WTC11 (cell line): ENCODE results near the gene CCDC17. TPM values are rescaled to one million over a fixed set of nuclear protein-coding genes. Genes with fewer than 3 reads are reported as not detected.

Experiments
- ATAC-seq: fragments of 200-7000 bp; cut with Tn5 transposase; 2 replicates; pipeline ENCODE4 v1.10.0; 2021; ENCODE audit warnings: mild to moderate bottlenecking, moderate library complexity
- CTCF ChIA-PET: fragments of 300-600 bp; sonication (Branson Sonifier 250); formaldehyde crosslinking; loops from one replicate; lab custom pipeline; 2021; ENCODE audit warnings: antibody characterized with exemption; lab: Charles Lee
- POLR2A ChIA-PET: fragments of 350-600 bp; sonication (Branson Sonifier 250); formaldehyde crosslinking; loops from one replicate; lab custom pipeline; 2021; ENCODE audit warnings: antibody characterized with exemption; lab: Charles Lee
- DNase-seq: peaks from one replicate; pipeline ENCODE4 v3.0.0; 2021; ENCODE audit warnings: low spot score
- H3K27ac Mint-ChIP-seq: 2 replicates; pipeline ENCODE4 v1.8.0; 2021; ENCODE audit warnings: mixed read lengths
- H3K27me3 Mint-ChIP-seq: 2 replicates; pipeline ENCODE4 v1.8.0; 2021; ENCODE audit warnings: low read depth, mild to moderate bottlenecking, moderate library complexity, mixed read lengths
- H3K36me3 Mint-ChIP-seq: 2 replicates; pipeline ENCODE4 v1.8.0; 2021; ENCODE audit warnings: mixed read lengths
- H3K4me1 Mint-ChIP-seq: 2 replicates; pipeline ENCODE4 v1.8.0; 2022; ENCODE audit warnings: mixed read lengths
- H3K4me3 Mint-ChIP-seq: 2 replicates; pipeline ENCODE4 v1.8.0; 2021; ENCODE audit warnings: mild to moderate bottlenecking, moderate library complexity, mixed read lengths
- H3K9me3 Mint-ChIP-seq: 2 replicates; pipeline ENCODE4 v1.8.0; 2021; ENCODE audit warnings: mixed read lengths
- AR ChIP-seq: fragments of 250-450 bp; sonication (Bioruptor Pico); IDR thresholded peaks from 2 replicates; pipeline ENCODE4 v1.9.0; 2021; ENCODE audit warnings: mild to moderate bottlenecking
- ATF1 ChIP-seq: sonication (generic); formaldehyde crosslinking; IDR thresholded peaks from 2 replicates; pipeline ENCODE4 v1.8.1; 2023; ENCODE audit warnings: mild to moderate bottlenecking, moderate library complexity, missing genetic modification reagents
- CREM ChIP-seq: sonication (generic); formaldehyde crosslinking; IDR thresholded peaks from 2 replicates; pipeline ENCODE4 v1.8.1; 2022; ENCODE audit warnings: mild to moderate bottlenecking, missing genetic modification reagents, moderate library complexity
- ESRRA ChIP-seq: sonication (generic); formaldehyde crosslinking; IDR thresholded peaks from 2 replicates; pipeline ENCODE4 v1.8.1; 2022; ENCODE audit warnings: mild to moderate bottlenecking, missing genetic modification reagents, borderline replicate concordance
- GRHL2 ChIP-seq: fragments of 250-450 bp; sonication (Bioruptor Pico); IDR thresholded peaks from 2 replicates; pipeline ENCODE4 v1.8.0; 2022; ENCODE audit warnings: mild to moderate bottlenecking, moderate library complexity; ENCODE audit not compliant: insufficient replicate concordance, severe bottlenecking
- KAT7 ChIP-seq: sonication (generic); formaldehyde crosslinking; IDR thresholded peaks from 2 replicates; pipeline ENCODE4 v1.8.1; 2023; ENCODE audit warnings: missing genetic modification reagents, mild to moderate bottlenecking, borderline replicate concordance
- NFE2L1 ChIP-seq: sonication (generic); formaldehyde crosslinking; IDR thresholded peaks from 2 replicates; pipeline ENCODE4 v1.8.1; 2023; ENCODE audit warnings: missing genetic modification reagents
- NFYB ChIP-seq: sonication (generic); formaldehyde crosslinking; conservative IDR thresholded peaks from 2 replicates; pipeline ENCODE4 v1.8.0; 2022; ENCODE audit warnings: low read depth, missing genetic modification reagents
- SP1 ChIP-seq: sonication (generic); formaldehyde crosslinking; conservative IDR thresholded peaks from 2 replicates; pipeline ENCODE4 v1.8.1; 2022; ENCODE audit warnings: missing genetic modification reagents
- total RNA-seq: library from RNA; stranded (reverse); gene quantifications from 3 replicates; pipeline ENCODE4 v1.2.3, GENCODE V29; 2021
- TF ChIP-seq, protein P1 (sequence below): sonication (generic); formaldehyde crosslinking; conservative IDR thresholded peaks from 2 replicates; pipeline ENCODE4 v1.8.1; 2022; ENCODE audit warnings: mild to moderate bottlenecking, missing genetic modification reagents
- TF ChIP-seq, protein P2 (sequence below): sonication (generic); formaldehyde crosslinking; IDR thresholded peaks from 2 replicates; pipeline ENCODE4 v1.8.0; 2022; ENCODE audit warnings: mild to moderate bottlenecking, missing genetic modification reagents
- TF ChIP-seq, protein P3 (sequence below): sonication (generic); formaldehyde crosslinking; conservative IDR thresholded peaks from 2 replicates; pipeline ENCODE4 v1.8.1; 2023; ENCODE audit warnings: mild to moderate bottlenecking, low read depth, missing genetic modification reagents, moderate library complexity

Gene CCDC17
- total RNA-seq, 1 experiment from 2014 or later, result 3.5 TPM

DNA sequence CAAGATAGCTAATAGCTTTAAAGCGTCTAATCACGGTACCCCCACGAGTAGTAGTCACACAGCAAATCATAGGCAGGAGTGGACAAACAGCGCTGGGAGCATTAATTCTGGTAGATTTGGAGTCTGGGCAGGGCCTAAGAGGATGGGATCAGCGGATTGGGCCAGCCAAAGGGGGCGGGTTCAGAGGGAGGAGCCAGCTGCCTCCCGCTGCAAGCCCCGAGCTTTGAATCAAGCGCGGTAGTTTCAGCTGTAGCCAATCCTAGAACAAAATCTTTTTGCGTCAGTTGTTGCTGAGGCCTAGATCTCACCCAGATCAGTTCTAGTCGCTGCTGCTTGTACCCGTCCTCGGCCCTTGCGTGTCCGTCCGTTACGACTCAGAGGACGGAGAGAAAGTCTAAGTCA is 40.6 kb downstream of the CCDC17 start:
- CTCF ChIA-PET, result interaction anchor here (0.6 to 1.0 kb wide), 3 partner anchors 13 to 280 kb away, joined by 3 to 5 read pairs (median 5); no protein-coding TSS in a partner anchor

GRCh38 chr1:45574105-45574626 is 49.7 kb downstream of the CCDC17 start:
- POLR2A ChIA-PET, result interaction anchor here (1.3 kb wide), 1 partner anchor 52 kb away, joined by 3 read pairs; the partner anchor contains the start of gene PRDX1
- CTCF ChIA-PET, result no interaction called here
- H3K27ac Mint-ChIP-seq, result no peak overlapping the region

More for the DNA sequence above, 40.6 kb downstream of the CCDC17 start:
- H3K9me3 Mint-ChIP-seq, result peaks cover 4% of the 10 kb centered on the region
- POLR2A ChIA-PET, result interaction anchor here (0.9 to 2.4 kb wide), 6 partner anchors 32 to 243 kb away, joined by 4 to 10 read pairs (median 6); partner anchors contain the start of genes AKR1A1, CCDC163, GPBP1L1 and MMACHC
- peaks cover 23% of the 10 kb centered on the region for H3K4me1 Mint-ChIP-seq
- peaks cover 2% of the 10 kb centered on the region; the same call in 1 of the 2 replicates for H3K27me3 Mint-ChIP-seq
- DNase-seq, result peak; percentile 95
- H3K27ac Mint-ChIP-seq, result peak overlapping the region; percentile 99
- TF ChIP-seq NFYB (CRISPR knock-in tag) (peak; percentile 39; the same call in 1 of the 2 replicates), CREM (CRISPR knock-in tag) (0 out of 2 replicates have a peak, but pooled peaks have one; percentile 16)
- TF ChIP-seq, protein P1, sequence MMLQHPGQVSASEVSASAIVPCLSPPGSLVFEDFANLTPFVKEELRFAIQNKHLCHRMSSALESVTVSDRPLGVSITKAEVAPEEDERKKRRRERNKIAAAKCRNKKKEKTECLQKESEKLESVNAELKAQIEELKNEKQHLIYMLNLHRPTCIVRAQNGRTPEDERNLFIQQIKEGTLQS, result no peak
- TF ChIP-seq, all 79 proteins: peak for 2
- Mint-ChIP-seq H3K36me3 (peaks cover 27% of the 10 kb centered on the region), H3K4me3 (peak overlapping the region; percentile 95)
- peak; percentile 88 for ATAC-seq

GRCh38 chr1:45573231-45573804 is 50.5 kb downstream of the CCDC17 start:
- Mint-ChIP-seq H3K9me3 (peaks cover 7% of the 10 kb centered on the region), H3K36me3 (peaks cover 23% of the 10 kb centered on the region), H3K4me3 (no peak overlapping the region), H3K27ac (peak overlapping the region; percentile 91), H3K4me1 (peaks cover 48% of the 10 kb centered on the region), H3K27me3 (no peaks in the 10 kb centered on the region)
- TF ChIP-seq, protein P2, sequence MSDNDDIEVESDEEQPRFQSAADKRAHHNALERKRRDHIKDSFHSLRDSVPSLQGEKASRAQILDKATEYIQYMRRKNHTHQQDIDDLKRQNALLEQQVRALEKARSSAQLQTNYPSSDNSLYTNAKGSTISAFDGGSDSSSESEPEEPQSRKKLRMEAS (CRISPR knock-in tag), result no peak
- no peak for TF ChIP-seq ATF1 (CRISPR knock-in tag)
- no peak for TF ChIP-seq ESRRA (CRISPR knock-in tag)
- no peak for TF ChIP-seq NFE2L1 (CRISPR knock-in tag)
- TF ChIP-seq, protein P3, sequence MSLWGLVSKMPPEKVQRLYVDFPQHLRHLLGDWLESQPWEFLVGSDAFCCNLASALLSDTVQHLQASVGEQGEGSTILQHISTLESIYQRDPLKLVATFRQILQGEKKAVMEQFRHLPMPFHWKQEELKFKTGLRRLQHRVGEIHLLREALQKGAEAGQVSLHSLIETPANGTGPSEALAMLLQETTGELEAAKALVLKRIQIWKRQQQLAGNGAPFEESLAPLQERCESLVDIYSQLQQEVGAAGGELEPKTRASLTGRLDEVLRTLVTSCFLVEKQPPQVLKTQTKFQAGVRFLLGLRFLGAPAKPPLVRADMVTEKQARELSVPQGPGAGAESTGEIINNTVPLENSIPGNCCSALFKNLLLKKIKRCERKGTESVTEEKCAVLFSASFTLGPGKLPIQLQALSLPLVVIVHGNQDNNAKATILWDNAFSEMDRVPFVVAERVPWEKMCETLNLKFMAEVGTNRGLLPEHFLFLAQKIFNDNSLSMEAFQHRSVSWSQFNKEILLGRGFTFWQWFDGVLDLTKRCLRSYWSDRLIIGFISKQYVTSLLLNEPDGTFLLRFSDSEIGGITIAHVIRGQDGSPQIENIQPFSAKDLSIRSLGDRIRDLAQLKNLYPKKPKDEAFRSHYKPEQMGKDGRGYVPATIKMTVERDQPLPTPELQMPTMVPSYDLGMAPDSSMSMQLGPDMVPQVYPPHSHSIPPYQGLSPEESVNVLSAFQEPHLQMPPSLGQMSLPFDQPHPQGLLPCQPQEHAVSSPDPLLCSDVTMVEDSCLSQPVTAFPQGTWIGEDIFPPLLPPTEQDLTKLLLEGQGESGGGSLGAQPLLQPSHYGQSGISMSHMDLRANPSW (CRISPR knock-in tag), result no peak
- TF ChIP-seq AR (CRISPR knock-in tag), result 0 out of 2 replicates have a peak, but pooled peaks have one; percentile 38
- DNase-seq (peak; percentile 59), ATAC-seq (peak; percentile 89)
- ChIA-PET CTCF (no interaction called here), POLR2A (interaction anchor here (1.0 to 1.3 kb wide), 2 partner anchors 52 to 286 kb away, joined by 3 read pairs; partner anchors contain the start of gene PRDX1)

More at GRCh38 chr1:45574105-45574626, 49.7 kb downstream of the CCDC17 start:
- ATAC-seq (no peak), DNase-seq (no peak)
- peaks cover 48% of the 10 kb centered on the region for H3K4me1 Mint-ChIP-seq
- peaks cover 10% of the 10 kb centered on the region for H3K9me3 Mint-ChIP-seq
- no peak overlapping the region for H3K4me3 Mint-ChIP-seq
- no peaks in the 10 kb centered on the region for H3K27me3 Mint-ChIP-seq
- TF ChIP-seq GRHL2 (CRISPR knock-in tag), result no peak
- TF ChIP-seq KAT7 (CRISPR knock-in tag), result 0 out of 2 replicates have a peak, but pooled peaks have one; percentile 24
- TF ChIP-seq SP1 (CRISPR knock-in tag), result no peak
- H3K36me3 Mint-ChIP-seq, result peaks cover 20% of the 10 kb centered on the region
